ENCODE data around the gene PMEPA1. TPM values are rescaled to one million over a fixed set of nuclear protein-coding genes. Genes with fewer than 3 reads are reported as not detected.

Gene PMEPA1
- total RNA-seq, 1 experiment from 2014 or later = 1,302 TPM

DNA sequence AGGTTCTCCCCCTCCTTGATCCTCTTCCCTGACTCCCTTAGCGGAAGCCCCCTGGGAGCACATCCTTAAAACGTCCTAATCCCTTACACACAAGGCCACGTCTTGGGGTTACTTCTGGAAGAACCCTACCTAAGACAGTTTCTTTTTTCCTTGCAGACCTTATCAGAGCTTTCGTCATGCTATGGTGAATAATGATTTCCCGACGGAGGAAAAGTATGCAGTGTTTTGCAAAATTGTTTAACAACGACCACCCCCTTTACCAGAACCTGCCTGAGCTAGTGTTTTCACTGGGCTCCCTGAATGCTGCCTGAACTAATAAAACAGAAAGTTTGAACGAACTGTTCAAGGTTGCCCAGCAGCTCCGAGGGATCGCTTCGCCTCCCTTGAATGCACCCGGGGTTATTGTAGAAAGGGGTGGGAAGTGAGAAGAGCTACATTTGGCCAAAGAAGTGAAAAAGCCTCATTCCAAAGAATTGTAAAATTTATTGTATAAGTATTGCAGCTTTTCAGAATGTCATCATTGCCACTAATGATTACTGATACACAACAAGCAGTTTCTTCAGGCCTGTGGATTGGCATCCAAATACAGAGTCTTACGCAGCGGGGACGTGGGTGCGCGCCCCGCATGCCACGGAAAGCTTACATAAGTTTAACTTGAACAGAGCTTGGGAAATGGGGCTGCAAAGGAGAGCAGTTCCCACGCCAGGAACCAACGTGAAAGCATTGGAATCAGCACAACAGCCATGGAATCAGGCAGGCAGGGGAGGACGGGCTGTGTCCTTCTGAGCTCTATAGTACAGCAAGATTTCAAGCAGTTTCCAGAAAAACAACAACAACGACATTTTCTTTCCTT, 61.7 kb downstream of the PMEPA1 start:
- DNase-seq = peak; percentile 9
- Mint-ChIP-seq H3K36me3 (ENCODE audit: insufficient read depth, unreplicated experiment) (peaks cover 93% of the 10 kb centered on the region), H3K4me1 (ENCODE audit: low read depth, unreplicated experiment) (peaks cover 21% of the 10 kb centered on the region), H3K27me3 (ENCODE audit: unreplicated experiment) (no peaks in the 10 kb centered on the region), H3K9me3 (ENCODE audit: low read depth, unreplicated experiment) (peaks cover 6% of the 10 kb centered on the region), H3K4me3 (ENCODE audit: low read depth, unreplicated experiment) (peak overlapping the region; percentile 18), H3K27ac (ENCODE audit: unreplicated experiment) (peak overlapping the region; percentile 95)
- no TSS peak for BruUV-seq (replicated peaks)
- CTCF ChIA-PET = interaction anchor here (0.6 to 2.3 kb wide), 4 partner anchors 10 to 535 kb away, joined by 3 to 9 read pairs (median 4); partner anchors contain the start of gene ZBP1
- intact Hi-C loops (cut with micrococcal nuclease; ENCODE audit: unreplicated experiment) = loop anchor here (1.0 kb wide), 1 partner anchor 31 kb away; no protein-coding TSS in a partner anchor
- TF ChIP-seq, protein P1, sequence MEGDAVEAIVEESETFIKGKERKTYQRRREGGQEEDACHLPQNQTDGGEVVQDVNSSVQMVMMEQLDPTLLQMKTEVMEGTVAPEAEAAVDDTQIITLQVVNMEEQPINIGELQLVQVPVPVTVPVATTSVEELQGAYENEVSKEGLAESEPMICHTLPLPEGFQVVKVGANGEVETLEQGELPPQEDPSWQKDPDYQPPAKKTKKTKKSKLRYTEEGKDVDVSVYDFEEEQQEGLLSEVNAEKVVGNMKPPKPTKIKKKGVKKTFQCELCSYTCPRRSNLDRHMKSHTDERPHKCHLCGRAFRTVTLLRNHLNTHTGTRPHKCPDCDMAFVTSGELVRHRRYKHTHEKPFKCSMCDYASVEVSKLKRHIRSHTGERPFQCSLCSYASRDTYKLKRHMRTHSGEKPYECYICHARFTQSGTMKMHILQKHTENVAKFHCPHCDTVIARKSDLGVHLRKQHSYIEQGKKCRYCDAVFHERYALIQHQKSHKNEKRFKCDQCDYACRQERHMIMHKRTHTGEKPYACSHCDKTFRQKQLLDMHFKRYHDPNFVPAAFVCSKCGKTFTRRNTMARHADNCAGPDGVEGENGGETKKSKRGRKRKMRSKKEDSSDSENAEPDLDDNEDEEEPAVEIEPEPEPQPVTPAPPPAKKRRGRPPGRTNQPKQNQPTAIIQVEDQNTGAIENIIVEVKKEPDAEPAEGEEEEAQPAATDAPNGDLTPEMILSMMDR (IDR thresholded peaks at IDR 0.05; ENCODE audit: unreplicated experiment) = no peak

DNA sequence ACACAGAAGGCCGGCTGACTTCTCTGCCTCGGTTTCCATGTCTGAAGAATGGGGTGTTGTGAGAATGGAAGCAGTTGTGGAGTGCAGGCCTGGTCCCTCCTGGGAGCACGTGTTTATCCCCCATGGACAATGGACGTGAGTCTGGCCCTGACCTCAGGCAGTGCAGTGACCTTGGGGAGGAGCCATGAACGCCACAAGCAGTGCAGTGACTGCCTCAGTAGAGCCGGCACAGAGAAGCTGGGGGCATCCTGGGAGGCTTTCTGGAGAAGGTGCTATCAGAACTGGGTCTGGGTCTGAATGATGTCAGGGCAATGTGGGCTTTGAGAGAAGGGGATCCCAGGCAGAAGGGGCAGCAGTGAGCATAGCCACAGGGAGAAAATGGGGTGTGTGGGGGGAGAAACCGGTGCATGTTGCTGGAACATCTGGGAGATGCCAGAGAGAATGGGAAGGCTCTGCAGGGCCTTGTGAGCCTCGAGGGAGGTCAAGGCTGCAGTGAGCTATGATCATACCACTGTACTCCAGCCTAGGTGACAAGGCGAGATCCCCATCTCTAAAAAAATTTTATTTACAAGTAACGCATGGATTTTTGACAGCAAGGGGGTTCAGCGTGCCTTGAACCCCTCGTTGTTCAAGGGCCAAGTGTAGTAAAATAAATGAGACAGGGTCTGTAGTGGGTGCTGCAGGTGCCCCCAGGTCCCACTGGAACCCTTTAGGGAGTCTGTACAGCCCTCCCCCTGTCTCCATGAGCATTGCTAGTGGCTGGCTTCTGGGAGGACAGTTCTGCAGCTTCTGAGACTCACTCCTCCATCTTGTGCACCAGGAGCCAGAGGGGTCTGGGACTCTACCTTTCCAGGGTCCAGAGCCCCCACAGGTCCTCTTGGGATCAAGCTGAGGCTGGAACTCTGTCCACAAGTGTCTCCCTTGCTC, 62.5 kb downstream of the PMEPA1 start:
- BruUV-seq (replicated peaks) = no TSS peak
- peaks cover 6% of the 10 kb centered on the region for H3K9me3 Mint-ChIP-seq (ENCODE audit: low read depth, unreplicated experiment)
- H3K27me3 Mint-ChIP-seq (ENCODE audit: unreplicated experiment) = no peaks in the 10 kb centered on the region
- DNase-seq = peak; percentile 36
- peaks cover 21% of the 10 kb centered on the region for H3K4me1 Mint-ChIP-seq (ENCODE audit: low read depth, unreplicated experiment)
- H3K36me3 Mint-ChIP-seq (ENCODE audit: insufficient read depth, unreplicated experiment) = peaks cover 84% of the 10 kb centered on the region
- CTCF ChIA-PET = interaction anchor here (0.6 to 2.3 kb wide), 2 partner anchors 25 to 27 kb away, joined by 3 to 9 read pairs; partner anchors contain the start of gene ZBP1
- peak overlapping the region; percentile 95 for H3K27ac Mint-ChIP-seq (ENCODE audit: unreplicated experiment)
- TF ChIP-seq, protein P1 (IDR thresholded peaks at IDR 0.05; ENCODE audit: unreplicated experiment) = peak; percentile 8
- intact Hi-C loops (cut with micrococcal nuclease; ENCODE audit: unreplicated experiment) = loop anchor here (1.0 kb wide), 1 partner anchor 30 kb away; no protein-coding TSS in a partner anchor
- peak overlapping the region; percentile 28 for H3K4me3 Mint-ChIP-seq (ENCODE audit: low read depth, unreplicated experiment)

DNA sequence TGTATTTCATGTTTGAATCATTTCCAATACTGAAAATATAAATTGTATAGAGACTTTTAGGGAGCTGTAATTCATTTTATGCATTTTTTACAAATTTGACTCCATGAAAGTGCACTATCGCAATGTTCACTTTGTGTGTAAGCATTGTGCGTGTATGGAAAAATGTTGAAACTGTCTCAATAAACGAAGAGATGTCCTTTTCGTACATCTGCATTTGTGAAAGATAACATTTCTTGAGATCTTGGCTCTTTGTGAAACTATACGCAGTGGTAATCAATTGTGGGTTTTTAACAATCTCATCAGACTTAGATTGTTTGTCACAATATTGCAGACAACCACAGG, 70.9 kb downstream of the PMEPA1 start:
- TF ChIP-seq, protein P1 (IDR thresholded peaks at IDR 0.05; ENCODE audit: unreplicated experiment) = no peak
- no peaks in the 10 kb centered on the region for H3K27me3 Mint-ChIP-seq (ENCODE audit: unreplicated experiment)
- H3K4me3 Mint-ChIP-seq (ENCODE audit: low read depth, unreplicated experiment) = no peak overlapping the region
- CTCF ChIA-PET = interaction anchor here (0.7 to 1.6 kb wide), 7 partner anchors 11 to 550 kb away, joined by 3 to 9 read pairs (median 6); no protein-coding TSS in a partner anchor
- H3K36me3 Mint-ChIP-seq (ENCODE audit: insufficient read depth, unreplicated experiment) = peaks cover 4% of the 10 kb centered on the region
- BruUV-seq (replicated peaks) = no TSS peak
- no peak for DNase-seq
- no peak overlapping the region for H3K27ac Mint-ChIP-seq (ENCODE audit: unreplicated experiment)
- peaks cover 15% of the 10 kb centered on the region for H3K4me1 Mint-ChIP-seq (ENCODE audit: low read depth, unreplicated experiment)
- intact Hi-C loops (cut with micrococcal nuclease; ENCODE audit: unreplicated experiment) = no loop called here
- H3K9me3 Mint-ChIP-seq (ENCODE audit: low read depth, unreplicated experiment) = peaks cover 10% of the 10 kb centered on the region

DNA sequence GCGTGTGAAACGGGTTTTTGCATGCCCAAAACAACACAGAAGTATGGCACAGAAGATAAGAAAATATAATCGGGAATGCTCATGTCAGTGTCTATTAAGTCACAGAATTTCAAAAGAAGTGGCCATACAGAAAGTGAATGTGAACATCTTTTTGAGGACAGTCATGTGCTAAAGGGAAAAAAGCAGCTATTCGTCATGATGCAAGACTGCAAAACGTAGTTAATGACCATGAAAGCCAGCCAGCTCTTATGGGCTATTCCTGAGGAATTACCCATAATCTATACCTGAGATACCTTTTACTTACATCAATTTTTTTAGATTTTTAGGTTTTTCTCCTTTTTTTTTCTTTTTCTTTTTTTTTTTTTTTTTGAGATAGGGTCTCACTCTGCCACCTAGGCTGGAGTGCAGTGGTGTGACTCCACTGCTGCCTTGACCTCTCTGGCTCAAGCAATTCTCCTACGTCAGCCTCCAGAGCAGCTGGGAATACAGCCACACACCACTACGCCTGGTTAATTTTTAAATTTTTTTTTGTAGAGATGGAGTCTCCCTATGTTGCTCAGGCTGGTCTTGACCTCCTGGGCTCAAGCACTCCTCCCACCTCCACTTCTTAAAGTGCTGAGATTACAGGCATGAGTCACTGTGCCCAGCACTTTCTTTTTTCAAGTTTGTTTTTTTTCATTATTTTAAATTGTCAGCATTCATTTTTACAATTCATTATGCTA, 71.5 kb downstream of the PMEPA1 start:
- no peaks in the 10 kb centered on the region for H3K27me3 Mint-ChIP-seq (ENCODE audit: unreplicated experiment)
- intact Hi-C loops (cut with micrococcal nuclease; ENCODE audit: unreplicated experiment) = no loop called here
- no peak for DNase-seq
- TF ChIP-seq, protein P1 (IDR thresholded peaks at IDR 0.05; ENCODE audit: unreplicated experiment) = no peak
- no TSS peak for BruUV-seq (replicated peaks)
- CTCF ChIA-PET = interaction anchor here (0.7 to 1.6 kb wide), 9 partner anchors 10 to 550 kb away, joined by 3 to 9 read pairs (median 5); no protein-coding TSS in a partner anchor
- peaks cover 15% of the 10 kb centered on the region for H3K4me1 Mint-ChIP-seq (ENCODE audit: low read depth, unreplicated experiment)
- no peak overlapping the region for H3K4me3 Mint-ChIP-seq (ENCODE audit: low read depth, unreplicated experiment)
- peaks cover 3% of the 10 kb centered on the region for H3K36me3 Mint-ChIP-seq (ENCODE audit: insufficient read depth, unreplicated experiment)
- H3K27ac Mint-ChIP-seq (ENCODE audit: unreplicated experiment) = no peak overlapping the region
- peaks cover 10% of the 10 kb centered on the region for H3K9me3 Mint-ChIP-seq (ENCODE audit: low read depth, unreplicated experiment)
